ACHN (cell line): ENCODE data around the gene CMC4.

Experiments used
- DNase-seq: peaks from one replicate; pipeline ENCODE4 v3.0.0-alpha.2; 2015
- in situ Hi-C: cut with HindIII; loops from 2 replicates; pipeline ENCODE4 v1.10.0; 2017; ENCODE audit warnings: low sequenced_read_pairs, low pct_ligation_motif_present, low pct_unique_long_range_greater_than_20kb

CMC4 gene

DNA sequence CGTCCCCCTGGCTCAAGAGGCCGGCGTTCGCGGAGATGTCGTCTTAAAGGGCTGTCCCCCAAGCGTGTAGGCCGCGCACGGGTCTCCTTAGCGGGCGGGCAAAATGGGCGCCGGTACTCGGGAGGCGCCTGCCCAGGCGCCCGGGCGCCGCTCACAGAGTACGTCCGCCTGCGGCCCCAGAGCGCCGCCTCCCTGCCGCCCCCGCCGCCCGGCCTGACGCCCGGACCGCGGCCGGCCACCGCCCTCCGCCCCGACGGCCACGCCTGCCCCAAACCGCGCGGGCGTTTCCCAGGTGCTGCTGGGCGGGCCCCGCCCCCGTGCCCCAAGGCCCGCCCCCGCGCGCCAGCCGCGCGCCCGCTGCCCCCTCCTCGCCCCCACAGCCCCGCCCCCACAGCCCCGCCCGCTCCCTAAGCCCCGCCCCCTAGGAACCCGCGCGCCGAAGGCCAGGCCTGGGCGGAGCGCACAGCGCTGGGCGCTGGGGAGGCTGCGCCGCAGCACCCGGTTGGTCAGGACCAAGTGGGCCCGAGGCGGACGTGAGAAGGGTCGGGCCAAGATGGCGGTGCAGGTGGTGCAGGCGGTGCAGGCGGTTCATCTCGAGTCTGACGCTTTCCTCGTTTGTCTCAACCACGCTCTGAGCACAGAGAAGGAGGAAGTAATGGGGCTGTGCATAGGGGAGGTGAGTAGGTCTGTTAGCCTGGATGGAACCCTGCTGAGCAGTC is at the start of gene CMC4, which contains the start of the genes BRCC3 and MTCP1:
TSS of gene CMC4 (minus strand) at position 162 of the 719 bp plus-strand sequence. CDS start 7,113 bp downstream, outside the sequence.
TSS of gene BRCC3 (plus strand) at position 534 of the 719 bp plus-strand sequence. CDS start at position 554, 20 bp downstream.
TSS of gene MTCP1 (minus strand) at position 162 of the 719 bp plus-strand sequence. CDS start 5,126 bp downstream, outside the sequence.
- DNase-seq, result peak; percentile 74
- in situ Hi-C loops, result no loop called here

GRCh38 chrX:155115174-155115819 is 44.4 kb upstream of the CMC4 start:
- no peak for DNase-seq
- in situ Hi-C loops, result no loop called here

DNA sequence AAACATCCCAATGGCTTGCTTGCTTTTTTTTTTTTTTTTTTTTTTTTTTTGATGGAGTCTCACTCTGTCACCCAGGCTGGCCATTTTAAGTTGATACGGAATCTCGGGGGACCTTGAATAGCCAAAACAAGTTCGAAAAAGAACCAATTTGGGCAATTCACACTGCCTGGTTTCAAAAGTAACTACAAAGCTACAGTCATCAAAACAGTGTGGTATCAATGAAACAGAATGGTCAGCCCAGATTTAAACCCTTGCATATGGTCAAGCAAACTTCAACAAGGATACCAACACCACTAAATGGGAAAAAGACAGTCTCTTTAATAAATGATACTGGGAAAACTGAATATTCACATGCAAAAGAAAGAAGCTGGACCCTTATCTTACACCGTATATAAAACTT is 42.2 kb upstream of the CMC4 start:
- in situ Hi-C loops, result no loop called here
- DNase-seq, result no peak

- in situ Hi-C loops, result no loop called here
- DNase-seq, result no peak
These were observed 41.2 kb upstream of the CMC4 start for GRCh38 chrX:155112171-155112570.

DNA sequence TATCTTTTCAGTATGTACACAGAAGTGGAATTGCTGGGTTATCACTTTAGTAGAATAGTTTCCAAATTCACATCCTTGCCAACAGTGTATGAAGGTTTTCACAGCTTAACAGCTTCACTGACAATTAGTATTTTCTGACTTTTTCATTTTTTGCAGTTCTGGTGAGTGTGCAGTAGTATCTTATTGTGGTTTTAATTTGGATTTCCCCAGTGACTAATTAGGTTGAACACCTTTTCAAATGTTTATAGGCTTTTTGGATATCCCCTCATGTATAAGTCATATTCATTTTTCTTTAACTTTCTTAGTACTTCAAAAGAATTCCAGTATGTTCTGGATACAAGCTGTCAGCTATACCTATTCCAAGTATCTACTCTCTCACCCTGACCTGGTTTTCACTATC is 37.5 kb upstream of the CMC4 start:
- no peak for DNase-seq
- in situ Hi-C loops, result no loop called here

DNA sequence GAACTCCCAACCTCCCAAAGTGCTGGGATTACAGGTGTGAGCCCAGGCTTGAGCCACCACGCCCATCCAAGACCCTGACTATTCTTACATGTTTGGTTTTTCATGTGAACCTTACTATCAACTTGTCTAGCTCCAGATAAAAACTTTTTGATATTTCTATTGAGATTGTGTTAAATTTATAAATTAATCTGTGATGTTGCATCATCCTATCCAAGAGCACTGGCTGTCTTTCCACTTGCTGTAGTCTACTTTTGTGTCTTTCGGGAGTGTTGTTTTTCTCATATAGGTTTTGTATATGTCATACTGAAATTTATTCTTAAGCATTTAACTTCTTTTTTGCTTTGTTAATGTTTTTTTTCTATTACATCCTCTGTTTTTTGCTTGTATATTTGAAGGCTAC is 35.0 kb upstream of the CMC4 start:
- no peak for DNase-seq
- in situ Hi-C loops, result no loop called here

DNA sequence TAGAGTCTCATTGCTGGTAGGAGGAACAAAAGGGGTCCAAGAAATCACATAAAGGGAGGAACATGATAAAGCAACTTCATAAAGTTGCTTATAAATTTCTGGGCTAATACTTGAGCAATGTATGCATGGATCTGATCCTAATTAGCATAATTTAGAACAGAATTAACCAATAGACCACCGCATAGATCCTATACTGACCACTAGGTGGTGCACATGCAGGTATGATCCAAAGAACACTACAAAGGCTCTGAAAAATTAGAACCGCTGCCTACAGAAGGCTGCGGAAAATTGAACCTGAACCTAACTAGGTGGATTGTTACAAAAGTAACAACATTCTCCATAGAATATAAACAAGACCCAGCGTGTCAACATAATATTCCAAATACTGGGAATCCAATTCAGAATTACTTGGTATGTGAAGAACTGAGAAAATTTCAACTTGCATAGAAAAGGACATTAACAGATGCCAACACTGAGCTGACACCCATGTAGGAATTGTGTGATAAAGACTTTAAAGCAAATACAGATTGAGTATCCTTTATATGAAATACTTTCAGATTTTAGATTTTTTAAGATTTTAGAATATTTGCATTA is 23.6 kb upstream of the CMC4 start:
- DNase-seq, result peak; percentile 24
- in situ Hi-C loops, result no loop called here

DNA sequence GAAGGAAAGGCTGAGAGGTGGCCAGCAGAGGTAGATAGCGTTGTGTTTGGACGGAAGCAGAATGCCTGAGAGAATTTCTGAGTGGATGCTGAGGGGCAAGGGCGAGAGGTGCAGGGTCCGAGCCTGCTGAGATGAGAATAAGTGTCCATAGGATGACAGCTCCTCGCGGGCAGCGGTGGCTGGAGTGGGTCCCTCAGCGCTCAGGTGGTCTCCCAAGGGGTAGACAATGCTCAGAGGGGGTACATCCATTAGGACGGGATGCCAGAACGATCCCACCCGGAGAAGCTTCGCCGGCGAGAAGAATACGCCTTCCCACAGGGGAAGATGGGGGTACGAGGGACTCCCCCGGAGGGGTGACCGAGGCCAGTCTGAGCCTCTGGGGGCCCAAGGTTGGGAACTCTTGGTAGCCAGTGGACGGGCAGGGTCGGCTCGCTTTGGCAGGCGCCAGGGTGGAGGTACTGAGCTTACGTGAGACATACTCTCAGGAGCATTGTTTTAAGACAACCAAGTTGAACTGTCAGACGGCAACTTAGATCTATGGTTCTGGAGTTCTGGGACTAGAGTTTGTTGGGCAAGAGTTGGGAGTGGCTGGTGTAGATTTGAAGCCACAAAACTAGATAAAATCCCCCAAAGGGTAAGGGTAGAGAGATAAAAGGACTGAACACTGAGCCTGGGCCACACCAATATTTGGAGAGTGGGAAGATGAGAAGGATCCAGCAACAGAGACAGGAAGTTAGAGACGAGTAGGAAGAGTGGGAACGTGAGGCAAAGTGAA is 16.2 kb upstream of the CMC4 start:
- in situ Hi-C loops, result no loop called here
- no peak for DNase-seq

DNA sequence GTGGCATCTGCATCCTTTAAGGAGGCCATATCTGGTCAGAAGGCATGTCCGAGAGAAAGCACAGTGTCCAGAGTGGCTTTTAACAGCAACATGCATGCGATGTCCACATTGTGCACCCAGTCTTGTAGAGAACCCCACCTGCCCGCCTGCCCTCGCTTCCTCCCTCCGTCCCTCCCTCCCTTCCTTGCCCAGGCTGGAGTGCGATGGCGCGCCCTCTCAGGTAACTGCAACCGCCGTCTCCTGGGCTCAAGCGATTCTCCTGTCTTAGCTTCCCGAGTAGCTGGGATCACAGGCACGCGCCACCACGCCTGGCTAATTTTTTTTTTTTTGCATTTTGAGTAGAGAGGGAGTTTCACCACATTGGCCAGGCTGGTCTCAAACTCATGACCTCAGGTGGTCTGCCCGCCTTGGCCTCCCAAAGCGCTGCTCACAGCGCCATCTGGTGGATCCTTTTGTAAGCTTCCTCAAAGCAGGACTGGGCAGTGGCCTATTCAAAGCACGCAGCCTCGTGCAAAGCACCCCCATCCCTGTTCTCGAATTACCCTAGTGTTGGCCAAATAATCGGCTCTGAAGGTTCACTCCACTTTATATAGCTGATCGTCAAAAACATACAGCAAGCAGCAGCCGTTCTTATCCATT is 15.4 kb upstream of the CMC4 start:
- in situ Hi-C loops, result no loop called here
- peak; percentile 34 for DNase-seq

DNA sequence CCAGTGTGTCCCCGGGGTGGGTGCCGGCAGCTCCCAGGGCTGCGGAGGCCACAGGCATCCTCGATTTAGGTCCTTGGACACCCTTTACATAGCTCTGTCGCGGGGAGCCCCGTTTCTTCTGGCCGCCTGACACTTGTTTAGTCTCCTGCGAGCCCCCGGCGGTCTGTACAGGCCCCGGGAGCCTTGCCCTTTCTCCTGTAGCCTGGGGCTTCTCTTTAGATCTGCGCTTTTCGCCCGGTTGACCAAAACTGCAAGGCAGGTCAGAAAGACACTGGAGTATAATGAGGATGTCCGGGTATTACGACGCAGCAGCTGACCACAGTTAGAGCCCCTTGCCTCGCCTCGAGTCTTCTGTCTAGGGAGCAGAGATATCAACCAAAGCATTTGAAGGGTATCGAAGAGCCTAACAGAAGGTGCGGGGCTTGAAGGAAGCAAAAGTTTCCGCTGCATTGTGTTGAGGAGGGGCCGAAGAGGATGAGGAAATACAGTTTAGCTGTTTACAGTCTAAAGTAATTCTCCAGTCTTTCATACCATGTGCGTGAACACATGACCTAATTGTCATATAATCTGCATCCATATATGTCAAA is 851 bp upstream of the CMC4 start:
- in situ Hi-C loops, result no loop called here
- no peak for DNase-seq

GRCh38 chrX:155070663-155070974 is 317 bp downstream of the CMC4 start:
- DNase-seq, result no peak
- in situ Hi-C loops, result no loop called here

- no peak for DNase-seq
- in situ Hi-C loops, result no loop called here
These were observed 898 bp downstream of the CMC4 start for GRCh38 chrX:155070038-155070437.

- in situ Hi-C loops, result no loop called here
- no peak for DNase-seq
These were observed 1.5 kb downstream of the CMC4 start for GRCh38 chrX:155069414-155069813.

- DNase-seq, result peak; percentile 62
- in situ Hi-C loops, result no loop called here
These were observed 2.8 kb downstream of the CMC4 start for GRCh38 chrX:155068165-155068564.

- DNase-seq, result peak; percentile 33
- in situ Hi-C loops, result no loop called here
These were observed 5.8 kb downstream of the CMC4 start for GRCh38 chrX:155065035-155065734.

DNA sequence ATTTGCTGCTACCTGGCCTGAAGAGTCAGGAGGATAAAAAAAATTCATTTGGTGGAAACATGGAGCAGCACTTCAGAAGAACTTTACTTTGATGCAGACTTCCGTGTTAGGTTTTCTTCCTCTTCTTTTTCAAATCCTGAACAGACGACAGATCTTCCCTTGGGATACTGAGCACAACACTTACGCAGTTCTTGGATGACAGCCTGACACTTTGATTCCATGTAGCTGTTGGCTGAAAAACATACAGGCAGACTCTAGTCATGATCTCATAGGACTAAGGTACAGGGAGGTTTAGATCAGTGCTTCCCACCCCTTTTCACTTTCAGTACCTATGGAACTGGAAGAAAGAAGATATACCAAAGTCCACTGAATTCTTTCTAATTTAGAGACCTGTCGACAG is 9.2 kb downstream of the CMC4 start:
- in situ Hi-C loops, result no loop called here
- DNase-seq, result no peak

- in situ Hi-C loops, result no loop called here
These were observed 13.8 kb downstream of the CMC4 start for GRCh38 chrX:155056877-155057792.

More at GRCh38 chrX:155056877-155057792, 13.8 kb downstream of the CMC4 start:
- peak; percentile 57 for DNase-seq
